T follicular helper cell (primary cell): ENCODE results near the gene PHF21A.
"Not testable (repeated sequence)": the region's sequence is repeated elsewhere in the genome, so short reads cannot be mapped to it uniquely, and the experiment has no call there.

ENCODE experiments used
- DNase-seq: peaks from one replicate; pipeline ENCODE4 v3.0.0-alpha.2; 2020; ENCODE audit warnings: low read depth

PHF21A gene

DNA sequence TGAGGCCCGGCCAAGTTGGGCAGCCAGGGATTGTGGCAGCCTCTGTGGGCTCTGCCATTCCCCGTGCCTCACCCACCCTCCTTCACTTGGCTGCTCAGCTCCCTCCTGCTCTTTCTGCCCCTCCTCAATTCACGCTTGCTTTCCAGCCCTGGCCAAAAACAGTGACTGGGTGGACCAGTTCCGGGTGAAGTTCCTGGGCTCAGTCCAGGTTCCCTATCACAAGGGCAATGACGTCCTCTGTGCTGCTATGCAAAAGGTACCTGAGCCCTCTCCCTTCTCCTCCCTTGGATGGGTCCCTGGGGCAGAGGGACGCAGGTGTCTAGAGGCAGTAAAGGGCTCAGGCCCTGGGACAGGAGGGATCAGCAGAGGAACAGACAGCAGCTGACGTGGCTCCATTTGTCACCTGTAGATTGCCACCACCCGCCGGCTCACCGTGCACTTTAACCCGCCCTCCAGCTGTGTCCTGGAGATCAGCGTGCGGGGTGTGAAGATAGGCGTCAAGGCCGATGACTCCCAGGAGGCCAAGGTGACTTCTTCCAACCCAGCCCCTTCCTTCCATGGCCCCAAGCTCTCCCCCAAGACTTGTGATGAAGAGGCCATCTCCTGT is 216.8 kb downstream of the PHF21A start:
- DNase-seq = no peak

DNA sequence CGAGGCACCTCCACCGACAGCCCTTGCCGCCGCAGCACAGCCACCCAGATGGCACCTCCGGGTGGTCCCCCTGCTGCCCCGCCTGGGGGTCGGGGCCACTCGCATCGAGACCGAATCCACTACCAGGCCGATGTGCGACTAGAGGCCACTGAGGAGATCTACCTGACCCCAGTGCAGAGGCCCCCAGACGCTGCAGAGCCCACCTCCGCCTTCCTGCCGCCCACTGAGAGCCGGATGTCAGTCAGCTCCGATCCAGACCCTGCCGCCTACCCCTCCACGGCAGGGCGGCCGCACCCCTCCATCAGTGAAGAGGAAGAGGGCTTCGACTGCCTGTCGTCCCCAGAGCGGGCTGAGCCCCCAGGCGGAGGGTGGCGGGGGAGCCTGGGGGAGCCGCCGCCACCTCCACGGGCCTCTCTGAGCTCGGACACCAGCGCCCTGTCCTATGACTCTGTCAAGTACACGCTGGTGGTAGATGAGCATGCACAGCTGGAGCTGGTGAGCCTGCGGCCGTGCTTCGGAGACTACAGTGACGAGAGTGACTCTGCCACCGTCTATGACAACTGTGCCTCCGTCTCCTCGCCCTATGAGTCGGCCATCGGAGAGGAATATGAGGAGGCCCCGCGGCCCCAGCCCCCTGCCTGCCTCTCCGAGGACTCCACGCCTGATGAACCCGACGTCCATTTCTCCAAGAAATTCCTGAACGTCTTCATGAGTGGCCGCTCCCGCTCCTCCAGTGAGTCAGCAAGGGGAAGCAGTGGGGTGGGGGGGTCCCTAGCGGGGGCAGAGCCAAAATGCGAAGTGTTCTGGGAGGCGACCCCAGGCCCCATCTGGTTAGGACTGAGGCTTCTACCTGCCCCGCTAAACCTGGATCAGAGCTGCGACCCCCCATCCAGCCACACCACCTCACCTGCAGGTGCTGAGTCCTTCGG is 218.5 kb downstream of the PHF21A start:
- DNase-seq = no peak

DNA sequence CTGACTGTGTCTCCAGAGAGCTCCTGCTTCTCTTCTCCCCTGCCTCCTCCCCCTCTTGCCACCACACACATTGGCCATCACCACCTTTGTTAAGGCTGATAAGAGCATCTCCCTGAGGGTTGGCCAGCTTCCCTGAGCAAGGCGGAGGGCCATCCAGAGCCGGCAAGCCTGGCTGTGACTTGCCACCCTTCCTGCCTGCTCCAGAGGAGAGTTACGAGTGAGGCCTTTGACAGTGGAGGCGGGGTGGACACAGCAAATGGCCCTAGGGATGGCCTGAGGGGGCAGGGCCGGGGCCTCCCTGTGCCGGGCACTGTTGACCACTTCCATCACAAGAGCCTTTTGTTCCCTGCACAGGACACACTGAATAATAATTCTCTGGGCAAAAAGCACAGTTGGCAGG is 219.6 kb downstream of the PHF21A start:
- DNase-seq = no peak

DNA sequence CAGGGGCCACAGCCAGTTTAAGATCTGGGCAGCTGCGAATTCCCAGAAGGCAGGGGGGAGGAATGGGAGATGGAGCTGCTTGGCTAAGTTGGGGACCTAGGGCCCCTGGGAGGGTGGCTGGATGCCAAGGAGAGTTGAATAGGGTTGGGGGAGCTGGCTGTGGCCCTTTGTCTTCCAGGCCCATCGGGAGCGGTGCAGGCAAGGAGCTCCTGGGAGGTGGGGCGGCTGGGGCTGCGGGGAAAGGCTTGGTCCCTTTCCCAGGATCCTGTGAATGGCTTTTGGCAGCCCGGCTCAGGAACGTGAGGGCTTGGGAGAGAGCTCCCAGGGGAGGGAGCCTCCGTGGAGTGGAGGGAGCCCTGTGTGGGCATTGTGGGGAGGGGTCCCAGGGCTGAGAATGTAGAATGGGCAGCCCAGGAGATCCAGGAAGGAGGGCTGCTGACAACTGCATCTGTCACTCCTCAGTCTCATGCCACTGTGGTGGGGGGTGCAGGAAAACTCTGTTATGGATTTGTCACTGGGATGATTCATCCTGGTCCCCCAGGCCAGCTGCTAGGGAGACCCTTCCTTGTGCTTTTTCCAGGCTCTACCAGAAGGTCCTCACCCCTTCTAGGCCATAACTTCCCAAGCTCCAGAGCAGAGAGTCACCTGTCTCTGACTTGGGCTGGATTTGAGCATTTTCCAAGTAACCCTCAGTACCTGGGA is 220.2 kb downstream of the PHF21A start:
- no peak for DNase-seq

DNA sequence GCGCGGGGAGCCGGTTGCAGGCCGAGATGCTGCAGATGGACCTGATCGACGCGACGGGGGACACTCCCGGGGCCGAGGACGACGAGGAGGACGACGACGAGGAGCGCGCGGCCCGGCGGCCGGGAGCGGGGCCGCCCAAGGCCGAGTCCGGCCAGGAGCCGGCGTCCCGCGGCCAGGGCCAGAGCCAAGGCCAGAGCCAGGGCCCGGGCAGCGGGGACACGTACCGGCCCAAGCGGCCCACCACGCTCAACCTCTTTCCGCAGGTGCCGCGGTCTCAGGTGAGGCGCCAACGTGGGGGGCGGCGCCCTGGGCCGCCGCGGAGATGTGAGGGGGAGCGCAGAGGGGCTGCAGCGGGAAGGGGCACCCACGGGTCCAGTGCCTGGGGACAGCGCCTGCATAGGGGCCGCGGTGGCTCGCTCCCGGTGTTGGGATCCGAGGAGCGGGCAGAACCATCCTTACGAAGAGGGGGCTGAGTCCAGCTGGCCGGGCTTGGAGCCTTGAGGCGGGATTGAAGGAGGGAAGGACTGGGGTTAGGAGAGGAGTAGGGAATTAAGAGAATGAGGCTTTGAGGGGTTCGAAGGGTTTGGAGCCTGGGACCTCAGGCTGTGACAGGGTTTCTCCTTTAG is 221.0 kb downstream of the PHF21A start:
- DNase-seq = not testable (repeated sequence)

DNA sequence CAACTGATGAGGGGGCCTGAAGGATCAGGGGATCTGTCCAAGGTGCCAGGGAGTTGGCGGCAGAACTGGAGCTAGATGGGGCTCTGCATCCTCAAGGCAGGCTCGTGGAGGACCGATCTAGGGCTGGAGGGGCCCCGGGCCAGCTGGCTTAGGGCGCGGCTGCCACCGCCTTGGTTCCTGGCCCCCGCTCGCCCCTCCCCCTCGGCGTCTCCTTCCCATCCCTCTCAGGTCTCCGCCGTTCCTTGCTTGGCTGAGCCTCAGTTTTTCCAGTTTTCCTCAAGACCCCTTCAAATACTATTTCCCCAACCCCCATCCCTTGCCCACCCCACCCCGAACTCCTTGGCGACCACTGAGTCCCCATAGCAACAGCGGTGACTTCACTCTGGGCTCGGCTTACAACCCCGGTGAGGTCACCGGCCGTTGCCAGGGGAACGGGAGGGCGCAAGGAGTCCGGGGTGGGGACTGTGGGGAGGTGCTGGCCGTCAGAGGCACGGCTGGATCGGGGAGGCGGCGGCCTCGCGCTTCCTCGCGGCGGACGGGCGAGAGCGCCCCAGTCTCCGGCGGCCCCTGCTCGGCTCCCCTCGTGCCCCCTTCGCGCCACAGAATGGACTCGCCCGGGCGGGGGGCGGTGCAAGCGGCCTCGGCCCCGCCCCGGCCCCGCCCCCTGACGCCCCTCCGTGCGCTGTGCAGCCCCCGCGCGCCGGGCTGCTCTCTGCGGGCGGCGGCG is 221.6 kb downstream of the PHF21A start:
- peak; percentile 46 for DNase-seq

DNA sequence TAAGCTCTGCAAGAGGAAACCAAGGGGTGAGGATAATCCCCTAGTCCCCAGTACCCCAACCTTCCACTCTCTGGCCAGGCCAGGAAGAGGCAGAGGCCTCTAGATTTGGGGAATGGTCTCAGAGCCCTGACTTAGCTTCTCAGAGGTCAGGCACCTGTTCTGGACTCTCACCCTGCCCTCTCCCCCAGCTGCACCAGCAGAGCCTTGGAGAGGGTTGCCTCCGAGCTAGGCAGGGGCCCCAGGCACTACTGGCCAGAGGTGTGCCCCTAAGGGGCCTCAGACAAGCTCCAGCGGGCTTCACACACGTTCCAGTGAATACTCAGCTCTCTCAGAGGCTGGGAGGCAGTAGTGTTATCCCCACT is 222.2 kb downstream of the PHF21A start:
- no peak for DNase-seq

DNA sequence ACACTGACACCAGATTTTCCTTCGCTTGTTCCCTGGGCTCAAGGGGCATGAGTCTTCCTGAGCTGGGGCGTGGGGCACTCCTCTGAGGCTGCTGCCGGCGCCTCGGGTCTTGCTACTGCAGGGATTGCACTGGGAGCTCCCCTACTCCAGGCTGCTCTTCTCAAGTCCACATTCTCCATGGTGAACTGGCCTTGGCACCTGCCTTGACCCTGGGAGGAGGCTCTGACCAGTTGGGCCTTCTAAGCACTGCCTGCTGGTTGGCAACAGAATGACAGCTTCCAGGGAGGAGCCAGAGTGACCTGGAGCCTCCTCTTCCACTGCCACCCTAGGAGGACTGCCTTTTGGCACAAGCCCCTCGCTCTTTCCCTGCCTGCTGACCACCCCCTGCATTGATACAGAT is 223.7 kb downstream of the PHF21A start:
- DNase-seq = no peak

DNA sequence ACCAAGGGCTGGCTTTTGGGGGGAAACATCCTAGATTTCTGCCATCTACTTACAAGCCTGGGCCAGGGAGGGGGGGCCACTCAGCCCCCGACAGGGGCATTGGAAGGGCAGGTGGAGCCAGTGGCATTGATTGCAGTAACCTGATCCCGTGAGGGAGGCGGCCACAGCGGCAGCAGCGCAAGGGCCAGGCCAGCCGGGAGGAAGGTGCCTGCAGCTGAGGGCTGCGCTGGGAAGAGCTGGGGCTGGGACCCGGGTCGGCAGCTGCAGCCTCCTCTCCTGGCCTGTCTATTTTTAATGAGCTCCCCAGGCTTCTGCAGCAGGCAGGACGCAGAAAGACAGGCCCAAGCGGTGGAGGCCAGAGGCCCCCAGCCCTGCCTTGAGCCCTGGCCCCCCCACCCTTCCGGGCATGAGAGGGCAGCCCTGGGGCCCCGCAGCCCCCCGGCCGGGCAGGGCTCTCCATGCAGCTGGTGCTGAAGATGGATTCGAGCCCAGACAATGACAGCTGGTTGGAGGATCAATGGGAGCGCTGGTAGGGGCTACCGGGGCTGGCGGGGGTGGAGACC is 224.8 kb downstream of the PHF21A start:
- no peak for DNase-seq

DNA sequence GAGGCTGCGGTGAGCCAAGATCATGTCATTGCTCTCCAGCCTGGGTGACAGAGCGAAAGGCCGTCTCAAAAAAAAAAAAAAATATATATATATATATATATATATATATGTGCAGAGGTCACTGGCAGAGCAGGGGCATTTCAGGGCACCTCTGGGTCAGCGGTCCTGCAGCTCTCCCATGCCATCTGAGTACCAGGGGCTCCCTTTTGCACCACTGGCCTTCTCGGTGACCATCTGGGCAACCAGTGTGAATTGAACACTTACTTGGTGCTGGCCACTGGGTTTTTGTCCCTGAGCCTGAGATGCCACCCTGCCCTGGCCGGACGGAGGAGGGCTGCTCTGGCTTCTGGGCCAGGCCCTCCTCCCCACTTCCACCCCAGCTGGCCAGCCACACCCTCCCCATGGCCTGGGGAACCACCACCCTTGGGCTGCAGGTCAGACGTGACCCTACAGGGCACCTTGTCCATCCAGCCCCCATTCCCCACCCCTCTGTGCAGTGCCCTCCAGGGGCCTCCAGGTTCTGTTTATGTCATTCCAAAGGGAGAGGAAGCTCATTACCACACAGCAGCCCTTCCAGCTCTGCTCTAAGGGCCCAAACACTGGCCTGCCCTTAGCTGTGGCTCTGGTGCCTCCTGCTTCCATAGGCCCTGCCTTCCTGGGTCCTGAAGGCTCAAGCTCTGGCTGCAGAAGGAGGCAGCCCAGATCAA is 225.5 kb downstream of the PHF21A start:
- no peak for DNase-seq

DNA sequence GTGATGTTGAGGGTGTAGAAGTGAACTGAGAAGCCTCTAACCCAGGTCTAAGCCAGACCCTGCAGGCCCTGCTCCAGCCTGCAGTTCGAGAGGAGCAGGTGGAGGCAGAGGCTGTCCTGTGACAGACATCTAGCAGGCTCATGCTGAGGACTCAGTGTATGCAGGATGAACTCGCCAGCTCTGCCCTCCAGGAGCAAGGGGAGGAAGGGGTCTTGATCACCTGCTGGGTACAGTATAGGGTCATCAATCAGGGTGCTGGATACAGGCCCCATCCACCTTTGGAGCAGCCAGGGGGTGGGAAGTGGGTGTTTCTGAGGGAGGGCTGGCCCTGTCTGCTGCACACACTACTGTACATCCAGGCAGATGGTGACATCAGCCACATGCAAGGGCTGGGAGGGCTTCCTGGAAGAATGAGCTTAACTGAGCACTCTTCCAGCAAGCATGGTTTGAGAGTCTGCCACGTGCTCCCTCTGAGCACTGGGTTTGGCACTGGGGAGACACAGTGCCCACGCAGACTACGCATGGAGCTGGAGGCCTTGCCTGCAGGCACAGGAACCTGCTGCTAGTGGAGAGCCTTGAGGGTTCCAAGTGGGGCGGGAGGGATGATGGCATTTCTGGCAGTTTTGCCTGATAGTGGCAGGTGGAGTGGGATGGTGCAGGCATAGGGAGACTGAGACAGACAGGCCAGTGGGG is 226.6 kb downstream of the PHF21A start:
- DNase-seq = no peak

DNA sequence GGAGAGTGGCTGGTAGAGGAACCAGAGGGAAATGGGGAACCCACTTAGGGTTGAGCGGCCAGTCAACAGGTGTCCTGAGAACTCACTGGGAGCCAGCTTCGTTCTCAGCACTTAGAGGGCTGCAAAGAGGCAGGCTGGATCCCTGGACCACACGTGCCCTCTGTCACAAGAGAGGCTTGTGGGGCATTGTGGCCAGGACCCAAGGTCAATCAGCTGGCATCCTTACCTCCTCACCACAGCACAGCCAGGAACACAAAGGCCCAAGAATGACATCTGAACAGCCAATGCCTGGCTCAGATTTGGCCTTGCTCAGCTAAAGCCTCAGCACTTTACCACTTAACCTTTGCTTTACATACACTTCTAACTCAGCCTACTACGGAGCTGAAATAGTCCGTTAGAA is 228.4 kb downstream of the PHF21A start:
- DNase-seq = no peak

DNA sequence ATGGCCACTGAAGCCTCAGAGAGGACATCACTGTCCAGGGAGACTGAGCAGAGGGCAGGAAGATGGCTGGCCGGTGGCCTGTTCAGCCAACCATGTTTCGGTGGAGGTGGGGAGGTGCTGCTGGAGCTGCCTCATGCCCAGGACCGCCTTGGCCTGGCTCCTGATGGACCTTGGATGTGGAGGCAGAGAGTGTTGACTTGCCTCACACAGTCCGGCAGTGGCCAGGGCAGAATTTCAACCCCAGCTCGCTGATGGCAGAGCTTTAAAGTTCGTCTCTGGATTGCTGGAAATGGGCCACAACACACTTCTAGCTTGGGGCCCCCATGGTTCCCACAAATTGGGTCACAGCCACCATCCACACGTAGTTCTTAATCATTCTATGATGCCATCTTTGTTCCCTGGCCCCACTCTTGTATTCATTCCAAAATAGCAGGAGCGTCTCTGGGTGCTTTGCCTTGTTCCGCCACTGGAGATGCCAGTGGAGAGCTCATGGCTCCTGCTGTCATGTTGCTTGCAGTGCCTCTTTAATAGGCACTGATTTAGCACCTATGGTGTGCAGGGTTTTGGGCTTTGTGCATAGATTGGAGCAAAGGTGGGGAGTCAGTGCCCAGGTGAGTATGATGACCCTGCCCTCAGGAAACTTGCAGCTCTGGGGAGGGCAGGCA is 230.2 kb downstream of the PHF21A start:
- DNase-seq = no peak

DNA sequence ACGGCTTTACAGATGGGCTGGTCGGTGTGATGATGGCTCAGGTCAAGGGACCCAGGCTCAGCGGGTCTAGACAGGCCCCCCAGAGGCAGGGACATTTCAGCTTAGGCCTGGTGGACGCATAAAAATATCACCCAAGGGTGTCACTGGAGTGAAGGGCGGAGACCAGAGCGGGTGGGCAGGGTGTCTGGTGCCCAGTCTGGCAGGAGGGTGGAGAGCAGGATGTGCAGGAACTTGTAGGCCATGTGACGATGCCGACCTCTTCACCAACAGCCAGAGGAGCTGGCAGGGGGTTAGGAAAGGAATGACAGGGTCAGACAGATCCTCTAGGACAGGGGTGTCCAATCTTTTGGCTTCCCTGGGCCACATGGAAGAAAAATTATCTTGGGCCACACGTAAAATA is 231.3 kb downstream of the PHF21A start:
- DNase-seq = no peak

DNA sequence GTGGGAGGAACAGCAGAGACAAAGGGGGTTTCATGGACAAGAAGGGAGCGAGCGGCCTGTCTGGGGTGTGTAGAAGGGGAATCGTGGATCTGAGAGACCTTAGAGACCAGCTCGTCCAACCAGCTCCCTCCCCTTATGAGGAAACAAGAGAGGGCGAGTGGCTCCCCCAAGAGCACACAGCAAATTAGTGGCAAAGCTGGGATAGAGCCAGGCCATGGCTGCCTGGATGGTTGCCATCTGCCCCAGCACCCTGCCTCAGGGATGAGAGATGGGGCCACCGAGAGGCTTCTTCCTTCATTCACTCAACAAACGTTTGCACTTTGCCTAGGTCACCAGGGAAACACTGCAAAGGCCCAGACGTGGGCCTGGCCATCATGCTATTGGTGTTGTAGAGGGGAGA is 231.7 kb downstream of the PHF21A start:
- DNase-seq = no peak

DNA sequence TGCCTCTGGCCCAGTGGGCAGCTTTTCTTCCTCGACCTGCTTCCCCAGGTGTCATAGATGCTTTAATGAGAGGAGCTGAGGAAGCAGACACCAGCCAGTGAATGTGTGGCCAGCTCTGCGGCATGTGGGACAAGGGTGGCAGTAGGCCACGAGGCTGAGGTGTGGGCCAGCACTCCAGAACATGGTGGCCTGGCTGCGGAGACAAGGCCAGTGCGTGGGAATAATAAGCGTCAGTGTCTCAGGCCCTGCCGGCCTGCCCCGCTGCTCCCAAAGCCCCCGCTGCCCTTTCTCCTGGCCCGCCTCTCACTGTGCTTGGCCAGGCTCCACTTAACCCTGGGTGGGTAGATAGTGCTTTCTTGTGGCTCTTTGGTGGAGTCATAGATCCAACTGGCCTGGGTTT is 233.7 kb downstream of the PHF21A start:
- no peak for DNase-seq

DNA sequence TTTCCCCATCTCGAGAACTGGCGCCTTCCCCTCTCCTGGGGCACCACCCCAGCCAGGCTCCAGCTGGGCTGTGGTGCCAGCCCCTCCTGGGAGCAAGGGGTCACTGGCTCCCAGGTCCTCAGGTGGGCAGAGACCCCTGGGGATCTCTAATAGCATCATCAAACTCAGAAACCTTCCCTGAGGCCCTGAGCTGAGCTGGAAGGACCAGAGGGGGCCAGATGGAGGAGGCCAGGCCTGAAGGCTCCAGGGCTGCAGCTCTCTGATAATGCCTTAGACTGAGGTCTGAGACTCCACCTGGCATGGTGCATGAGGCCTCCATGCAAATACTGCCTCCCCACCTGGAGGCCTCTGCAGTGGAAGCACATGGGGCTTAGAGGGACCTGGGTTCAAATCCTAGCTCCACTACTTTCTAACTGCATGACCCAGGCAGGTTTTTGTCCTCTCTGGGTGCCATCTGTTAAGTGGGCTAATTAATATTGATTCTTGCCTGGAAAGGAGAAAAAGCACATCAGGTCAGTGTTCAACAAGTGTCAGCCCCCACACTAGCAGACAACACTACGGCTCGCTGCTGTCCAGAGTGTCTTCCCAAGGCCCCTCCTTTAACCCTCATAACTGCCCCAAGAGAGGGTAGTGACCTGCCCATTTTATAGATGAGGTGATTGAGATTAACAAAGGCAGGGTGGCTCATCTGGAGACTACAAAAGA is 234.3 kb downstream of the PHF21A start:
- DNase-seq = no peak

DNA sequence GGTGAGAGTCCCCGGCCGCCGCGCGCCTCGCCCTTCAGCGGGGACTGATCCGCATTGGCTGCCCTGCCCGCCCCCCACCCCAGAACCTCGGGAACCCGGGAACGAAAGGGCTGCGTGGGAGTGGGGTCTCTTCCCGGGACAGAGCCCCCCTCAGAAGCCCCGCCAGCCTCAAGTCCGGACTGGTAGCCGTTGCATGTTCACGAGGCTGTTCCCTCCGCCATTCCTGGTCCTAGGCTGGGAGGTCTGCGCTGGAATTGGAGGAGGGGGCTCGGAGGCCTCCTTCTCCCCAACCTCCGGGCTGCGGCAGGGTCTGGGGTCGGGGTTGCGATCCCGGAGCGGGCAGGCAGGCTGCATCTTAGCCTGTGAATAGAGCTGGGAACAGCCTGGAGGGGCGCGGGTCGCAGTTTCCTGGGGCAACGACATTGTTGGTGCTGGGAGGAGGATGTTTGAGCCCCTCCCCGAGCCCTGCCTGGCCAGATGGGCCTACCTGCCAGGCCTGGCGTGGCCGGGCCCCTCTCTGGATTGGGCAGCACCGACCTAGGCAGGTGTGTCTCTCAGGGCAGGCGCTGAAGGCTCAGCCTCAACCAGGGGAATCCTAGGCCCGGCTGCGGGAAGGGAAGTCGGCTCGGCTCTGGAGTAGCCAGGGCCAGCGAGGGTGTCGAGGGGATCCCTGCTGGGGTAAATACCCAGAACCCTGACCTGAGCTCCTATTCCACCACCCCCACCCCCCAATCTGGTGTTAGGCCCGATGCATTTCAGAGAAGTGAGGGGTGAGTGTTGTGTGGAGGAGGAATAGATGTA is 235.1 kb downstream of the PHF21A start:
- no peak for DNase-seq
